OCI-M1 (cell line): ENCODE results near the gene WWC1.
A peak's percentile ranks its signal among the peaks of the same experiment; 100 is the strongest.

Experiments used
- DNase-seq: peaks from one replicate; lab custom pipeline; 2025; lab: John Stamatoyannopoulos, UW

The WWC1 gene

GRCh38 chr5:168443950-168444700 is 152.7 kb downstream of the WWC1 start:
- no peak for DNase-seq

- DNase-seq = no peak
Measured at GRCh38 chr5:168446983-168447619, 155.7 kb downstream of the WWC1 start.

GRCh38 chr5:168447808-168448207 is 156.4 kb downstream of the WWC1 start:
- DNase-seq = no peak

DNA sequence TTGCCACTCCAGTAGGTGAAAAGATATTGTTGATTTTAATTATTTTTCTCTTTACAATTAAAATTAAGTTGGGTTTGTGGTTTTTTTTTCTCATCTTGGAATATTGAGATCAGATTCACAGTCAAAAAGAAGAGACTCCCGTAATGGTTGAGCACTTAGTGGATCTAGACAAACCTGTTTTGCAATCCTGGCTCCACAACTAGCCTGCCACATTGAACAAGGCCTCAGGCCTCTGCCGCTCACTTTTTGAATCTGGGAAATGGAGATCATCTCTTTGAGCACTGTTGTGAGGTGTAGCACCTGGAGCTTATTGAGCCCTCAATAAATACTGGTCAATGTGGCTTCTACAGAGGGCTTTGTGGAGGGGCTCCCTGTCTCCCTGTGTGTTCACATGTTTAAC is 157.7 kb downstream of the WWC1 start:
- DNase-seq = no peak

DNA sequence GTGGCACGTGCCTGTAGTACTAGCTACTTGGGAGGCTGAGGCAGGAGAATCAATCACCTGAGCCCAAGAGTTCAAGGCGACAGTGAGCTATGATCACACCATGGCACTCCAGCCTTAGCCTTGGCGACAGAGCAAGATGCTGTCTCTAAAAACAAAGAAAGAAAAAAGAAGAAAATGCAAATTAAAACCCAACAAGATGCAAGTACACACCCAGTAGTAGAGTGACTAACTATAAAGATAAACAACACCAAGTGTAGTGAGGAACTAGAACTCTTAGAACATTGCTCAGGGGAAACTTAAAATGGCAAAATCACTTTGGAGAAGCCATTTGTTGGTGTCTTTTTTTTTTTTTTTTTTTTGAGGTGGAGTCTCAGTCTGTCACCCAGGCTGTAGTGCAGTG is 160.1 kb downstream of the WWC1 start:
- DNase-seq = no peak

DNA sequence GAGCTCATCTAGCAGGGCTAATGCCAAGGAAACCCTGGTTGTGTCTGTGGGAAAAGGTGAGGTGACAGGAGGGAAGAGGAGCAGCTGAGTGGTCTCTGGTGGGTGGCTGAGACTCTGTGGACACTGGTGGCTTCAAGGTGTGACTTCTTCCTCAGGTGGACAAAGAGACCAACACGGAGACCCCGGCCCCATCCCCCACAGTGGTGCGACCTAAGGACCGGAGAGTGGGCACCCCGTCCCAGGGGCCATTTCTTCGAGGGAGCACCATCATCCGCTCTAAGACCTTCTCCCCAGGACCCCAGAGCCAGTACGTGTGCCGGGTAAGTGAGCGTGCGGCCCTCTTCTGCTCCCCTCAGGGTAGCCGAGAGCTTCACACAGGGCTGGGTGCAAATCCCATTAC is 163.8 kb downstream of the WWC1 start:
- no peak for DNase-seq

- DNase-seq = no peak
Measured at GRCh38 chr5:168457542-168457941, 166.1 kb downstream of the WWC1 start.

DNA sequence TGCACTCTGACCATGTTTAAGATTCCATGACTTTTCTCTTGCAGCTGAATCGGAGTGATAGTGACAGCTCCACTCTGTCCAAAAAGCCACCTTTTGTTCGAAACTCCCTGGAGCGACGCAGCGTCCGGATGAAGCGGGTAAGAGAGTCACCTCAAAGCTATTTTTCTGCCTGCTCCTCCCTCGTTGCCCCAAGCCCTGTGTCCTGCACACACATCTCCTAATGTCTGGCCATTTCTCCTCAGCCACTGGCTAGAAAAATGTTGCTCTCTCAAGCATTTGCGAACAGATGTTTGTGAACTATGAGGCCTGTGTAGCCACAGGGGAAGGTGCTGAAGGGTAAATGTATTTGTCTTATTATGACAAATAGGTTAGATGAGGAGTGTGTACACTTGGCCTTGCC is 169.2 kb downstream of the WWC1 start:
- no peak for DNase-seq

DNA sequence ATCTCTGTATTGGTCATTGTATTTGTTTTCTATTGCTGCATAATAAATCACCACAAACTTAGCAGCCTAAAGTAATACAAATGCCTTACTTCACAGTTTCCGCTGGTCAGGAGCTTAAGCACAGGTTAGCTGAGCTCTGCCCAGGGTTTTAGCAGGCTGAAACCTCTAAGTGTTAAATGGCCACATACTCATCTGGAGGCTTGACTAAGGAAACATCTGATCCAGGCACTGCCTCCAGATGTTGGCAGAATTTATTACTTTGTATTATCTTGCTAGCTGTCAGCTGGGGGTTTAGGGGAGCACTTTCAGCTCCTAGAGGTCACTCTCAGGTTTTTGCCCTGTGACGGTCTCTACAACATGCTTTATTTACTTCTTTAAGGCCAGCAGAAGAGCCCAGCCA is 171.6 kb downstream of the WWC1 start:
- DNase-seq = no peak

DNA sequence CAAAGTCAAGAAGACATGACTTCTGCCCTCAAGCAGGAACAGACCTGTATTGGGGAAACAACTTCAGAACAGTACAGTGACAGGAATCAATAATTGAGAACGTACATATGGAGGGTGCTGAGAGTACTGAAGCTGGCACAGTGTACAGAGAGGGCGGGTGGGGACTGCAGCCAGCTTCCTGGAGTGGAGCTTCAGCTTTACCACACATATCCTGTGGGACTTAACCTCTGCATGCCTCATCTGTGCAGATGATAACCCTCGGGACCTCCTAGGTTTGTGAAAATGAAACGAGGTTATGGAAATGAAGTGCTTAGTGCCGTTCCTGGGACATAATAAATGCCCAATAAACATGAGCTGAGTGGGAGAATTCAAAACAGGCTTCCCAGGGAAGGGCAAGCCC is 172.8 kb downstream of the WWC1 start:
- no peak for DNase-seq

DNA sequence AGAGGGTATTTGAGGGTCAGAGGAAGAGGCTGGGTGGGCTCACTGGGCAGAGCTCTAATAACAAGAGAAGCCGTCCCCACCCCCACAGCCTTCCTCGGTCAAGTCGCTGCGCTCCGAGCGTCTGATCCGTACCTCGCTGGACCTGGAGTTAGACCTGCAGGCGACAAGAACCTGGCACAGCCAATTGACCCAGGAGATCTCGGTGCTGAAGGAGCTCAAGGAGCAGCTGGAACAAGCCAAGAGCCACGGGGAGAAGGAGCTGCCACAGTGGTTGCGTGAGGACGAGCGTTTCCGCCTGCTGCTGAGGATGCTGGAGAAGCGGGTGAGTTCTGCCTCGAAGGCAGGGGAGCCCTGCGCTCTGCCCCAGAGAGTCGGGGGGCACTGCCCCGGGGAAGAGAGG is 173.2 kb downstream of the WWC1 start:
- DNase-seq = no peak

GRCh38 chr5:168467755-168468330 is 176.4 kb downstream of the WWC1 start:
- no peak for DNase-seq

GRCh38 chr5:168468836-168469235 is 177.4 kb downstream of the WWC1 start:
- DNase-seq = no peak

DNA sequence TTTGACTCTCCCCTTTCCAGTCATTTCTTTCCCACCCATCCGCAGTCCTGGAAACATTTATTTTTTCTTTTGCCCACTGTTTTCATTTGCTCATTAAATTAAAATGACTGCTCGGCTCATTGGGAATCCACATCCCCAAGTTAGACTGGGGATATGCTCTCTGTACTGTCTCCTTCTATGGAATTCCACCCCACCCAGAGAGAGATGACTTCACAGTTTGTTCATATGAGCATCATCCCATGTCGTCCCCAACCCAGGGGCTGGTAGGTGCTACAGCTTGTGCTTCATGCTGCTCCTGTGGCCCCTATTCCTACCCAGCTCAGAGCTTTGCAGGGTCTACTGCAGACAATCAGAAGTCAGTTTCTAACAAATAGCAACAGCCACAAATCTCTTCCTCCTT is 178.4 kb downstream of the WWC1 start:
- no peak for DNase-seq

- no peak for DNase-seq
Measured at GRCh38 chr5:168471785-168472184, 180.3 kb downstream of the WWC1 start.

- DNase-seq = peak; percentile 4
Measured at GRCh38 chr5:168472329-168472728, 180.9 kb downstream of the WWC1 start.

- no peak for DNase-seq
Measured at GRCh38 chr5:168474319-168474718, 182.9 kb downstream of the WWC1 start.

- peak; percentile 89 for DNase-seq
Measured at GRCh38 chr5:168477060-168477459, 185.6 kb downstream of the WWC1 start.

DNA sequence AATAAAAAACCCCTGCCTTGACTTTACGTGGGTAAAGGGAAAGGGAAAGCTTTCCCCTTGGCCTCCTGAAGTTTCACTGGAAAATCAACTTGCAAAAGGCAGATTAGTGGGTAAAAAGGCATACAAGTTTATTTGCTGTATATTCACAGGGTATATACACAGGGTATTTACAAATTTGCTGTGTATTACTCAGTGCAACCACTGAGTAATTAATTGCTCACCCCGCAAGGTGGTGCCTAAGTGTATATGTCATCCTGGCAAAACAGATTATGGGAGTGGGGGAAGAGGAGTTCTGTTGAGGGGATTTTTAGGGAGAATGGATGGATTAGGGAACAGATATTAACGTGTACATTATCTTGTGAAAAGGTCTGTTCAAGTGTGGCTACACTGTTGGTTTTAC is 187.7 kb downstream of the WWC1 start:
- DNase-seq = no peak

GRCh38 chr5:168480601-168481000 is 189.2 kb downstream of the WWC1 start:
- no peak for DNase-seq

GRCh38 chr5:168481330-168481788 is 189.9 kb downstream of the WWC1 start:
- DNase-seq = peak; percentile 84

DNA sequence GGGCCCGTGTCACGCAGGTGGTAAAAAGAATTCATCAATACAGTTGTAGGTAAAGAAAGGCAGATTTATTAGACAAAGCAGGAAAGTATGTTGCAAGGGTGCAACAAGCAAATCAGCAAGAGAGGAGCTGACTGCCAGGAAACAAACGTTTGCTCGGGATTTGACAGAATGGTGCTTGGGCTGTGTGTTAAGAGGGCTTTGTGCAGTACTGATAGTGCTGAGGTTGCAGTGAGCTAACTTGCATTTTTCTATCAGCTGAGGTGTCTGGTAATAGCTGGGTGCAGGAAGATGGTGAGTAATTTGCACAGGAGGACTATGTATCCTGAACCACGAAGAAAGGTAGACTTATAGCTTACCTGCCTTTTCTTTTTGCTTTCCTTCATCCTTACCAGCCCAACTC is 190.9 kb downstream of the WWC1 start:
- peak; percentile 16 for DNase-seq

DNA sequence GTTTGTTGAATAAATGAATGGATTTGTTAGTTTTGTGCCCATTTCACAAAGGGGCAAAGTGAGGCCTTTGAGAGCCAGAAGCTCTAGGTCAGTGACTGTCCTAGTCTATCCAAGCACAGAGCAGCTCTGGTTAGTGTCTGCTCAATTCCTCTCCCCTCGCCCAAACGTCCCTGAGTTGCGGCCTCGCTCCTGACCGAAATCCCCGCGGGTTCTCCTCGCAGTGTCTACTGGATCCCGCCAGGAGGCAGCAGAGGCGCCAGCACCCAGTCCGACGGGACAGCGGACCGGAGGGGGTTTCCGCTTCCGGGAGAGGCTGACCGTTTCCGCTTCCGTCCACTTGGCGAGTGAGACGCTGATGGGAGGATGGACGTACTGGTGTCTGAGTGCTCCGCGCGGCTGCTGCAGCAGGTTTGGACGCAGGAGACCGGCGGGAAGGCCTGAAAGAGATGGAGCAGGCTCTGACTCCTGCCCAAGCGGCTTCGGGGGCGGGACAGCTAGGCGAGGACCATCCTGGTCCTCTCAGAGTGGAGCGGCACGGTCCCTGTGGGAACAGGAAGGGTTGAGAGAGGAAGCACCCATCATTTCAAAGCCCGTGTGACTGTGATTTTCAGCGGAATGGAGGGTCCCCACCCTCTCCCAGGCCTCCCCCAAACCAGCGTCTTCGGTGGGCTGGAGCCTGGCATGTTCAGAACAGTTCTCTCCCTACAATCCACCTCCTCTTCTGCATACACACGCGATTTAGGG is 194.9 kb downstream of the WWC1 start, which contains the start of gene RARS1:
Gene RARS1, plus strand, starts transcription at position 336 of the 744 bp plus-strand sequence. Its CDS starts 28 bp downstream, at position 364.
- peak; percentile 96 for DNase-seq
